Activated CD8-positive, alpha-beta memory T cell treated with anti-CD3 and anti-CD28 coated beads, Interleukin-2, amount 50 U/mL, for 48 hours (primary cell): ENCODE results near the gene MAST4.

ENCODE experiments used
- DNase-seq: peaks from one replicate; pipeline ENCODE4 v3.0.0-alpha.2; 2020

The MAST4 gene

DNA sequence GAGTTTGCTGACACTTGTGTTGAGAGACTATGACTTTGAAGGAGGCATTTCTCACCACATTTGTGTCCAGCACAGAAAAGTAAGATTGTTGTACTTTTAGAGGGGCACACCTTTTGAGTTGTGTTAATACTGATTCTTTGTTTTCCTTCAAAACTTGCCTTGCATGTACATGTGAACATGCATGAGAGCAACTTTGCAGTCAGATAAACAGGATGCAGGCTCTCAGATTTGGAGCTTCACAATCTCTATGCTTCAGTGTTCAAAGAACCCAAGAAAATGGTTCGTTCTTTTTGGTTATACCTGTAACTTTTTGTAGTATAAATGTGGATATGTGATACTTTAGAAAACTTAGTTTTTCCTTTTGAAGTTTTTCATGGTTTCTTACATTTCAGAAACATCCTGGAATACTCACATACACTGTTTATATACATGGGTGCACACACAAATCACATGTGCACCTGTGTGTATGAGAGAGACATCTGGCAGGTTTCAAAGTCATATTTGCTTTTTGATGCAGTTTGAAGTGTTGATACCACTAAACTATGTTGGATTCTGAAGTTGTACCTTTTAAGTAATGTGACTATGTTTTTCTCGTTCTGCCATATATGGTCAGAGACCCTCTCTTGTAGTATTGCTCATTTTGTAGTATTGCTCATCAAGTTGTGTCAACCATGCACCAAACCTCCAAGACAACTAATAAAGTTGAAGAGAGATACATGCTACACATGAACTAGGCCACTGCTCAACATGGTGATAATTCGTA is 409.7 kb downstream of the MAST4 start:
- DNase-seq: no peak

- no peak for DNase-seq
Measured at GRCh38 chr5:67006500-67006848, 410.3 kb downstream of the MAST4 start.

- DNase-seq: no peak
Measured at GRCh38 chr5:67009028-67009427, 412.8 kb downstream of the MAST4 start.

DNA sequence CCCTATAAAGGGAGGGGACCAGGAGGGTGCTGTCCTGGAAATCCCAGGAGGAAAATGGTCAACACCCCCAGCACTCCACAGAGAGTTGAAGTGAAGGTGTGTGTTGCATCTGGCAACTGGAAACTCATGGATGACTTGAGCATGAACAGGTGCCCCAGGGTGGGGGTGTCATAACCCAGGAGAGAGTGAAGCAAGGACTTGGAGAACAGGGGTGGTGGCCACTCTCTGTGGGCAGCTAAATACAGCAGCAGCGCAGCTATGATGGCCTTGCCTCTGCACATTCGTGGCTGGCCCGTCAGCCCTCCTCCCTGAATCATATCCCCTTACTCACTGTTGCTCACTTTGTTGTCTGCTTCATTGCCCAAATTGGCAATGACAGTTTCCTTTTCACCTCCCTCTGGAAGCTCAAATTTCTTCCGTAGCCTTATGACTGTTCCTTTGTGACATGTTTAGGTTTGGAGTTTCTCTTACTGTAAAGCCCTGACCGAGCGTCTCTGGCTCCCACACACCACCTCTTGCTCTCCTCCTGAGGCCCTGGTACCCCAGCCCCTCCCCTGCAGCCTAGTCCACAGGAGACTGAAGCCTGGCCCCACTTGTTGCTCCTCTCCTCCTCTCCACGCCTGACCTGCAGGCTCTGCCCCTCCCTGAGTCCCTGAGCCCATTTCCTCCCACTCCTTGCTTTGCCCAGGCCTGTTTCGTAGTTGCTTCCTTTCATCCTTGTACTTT is 414.7 kb downstream of the MAST4 start:
- no peak for DNase-seq

DNA sequence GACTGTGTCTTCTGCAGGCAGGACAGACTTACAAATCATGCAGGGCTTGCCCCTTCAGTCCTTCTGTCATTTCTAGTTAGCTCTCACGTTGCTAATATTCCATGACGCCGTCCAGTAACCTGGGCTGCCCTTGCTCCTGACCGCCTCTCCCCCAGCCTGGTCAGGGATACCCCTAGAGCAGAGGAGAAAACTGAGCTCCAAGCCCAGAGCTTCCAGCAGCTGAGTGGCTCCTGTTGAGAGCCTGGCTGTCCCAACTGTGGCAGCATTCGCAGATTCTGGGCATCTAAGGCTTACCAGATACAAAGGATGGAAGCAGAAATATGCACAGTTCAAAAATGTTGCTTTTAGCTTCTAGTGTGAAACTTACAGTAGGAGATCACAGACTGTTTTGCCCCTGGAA is 415.2 kb downstream of the MAST4 start:
- no peak for DNase-seq

GRCh38 chr5:67012171-67012570 is 416.0 kb downstream of the MAST4 start:
- DNase-seq: no peak

GRCh38 chr5:67013719-67014118 is 417.5 kb downstream of the MAST4 start:
- no peak for DNase-seq

- no peak for DNase-seq
Measured at GRCh38 chr5:67014191-67014590, 418.0 kb downstream of the MAST4 start.

DNA sequence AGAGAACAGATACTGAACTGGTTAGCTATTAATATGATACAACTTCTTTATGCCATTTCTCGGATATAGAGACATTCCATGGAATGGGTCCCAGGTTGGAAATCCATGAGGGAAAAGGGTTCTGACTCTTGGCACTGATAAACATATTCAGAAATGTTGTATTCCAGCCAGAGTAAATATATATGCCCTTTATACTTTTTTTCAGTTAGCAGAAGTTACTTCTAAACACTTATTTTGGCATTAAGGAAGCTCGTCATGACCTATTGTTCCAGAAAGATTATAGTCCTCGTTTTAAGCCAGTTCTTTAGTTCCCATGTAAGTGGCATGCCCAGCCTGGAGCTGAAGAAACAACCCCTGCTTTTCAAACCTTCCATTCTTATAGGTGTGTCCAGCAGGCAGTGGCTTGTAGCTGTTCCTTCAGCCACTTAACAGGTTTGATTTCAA is 418.8 kb downstream of the MAST4 start:
- DNase-seq: no peak

DNA sequence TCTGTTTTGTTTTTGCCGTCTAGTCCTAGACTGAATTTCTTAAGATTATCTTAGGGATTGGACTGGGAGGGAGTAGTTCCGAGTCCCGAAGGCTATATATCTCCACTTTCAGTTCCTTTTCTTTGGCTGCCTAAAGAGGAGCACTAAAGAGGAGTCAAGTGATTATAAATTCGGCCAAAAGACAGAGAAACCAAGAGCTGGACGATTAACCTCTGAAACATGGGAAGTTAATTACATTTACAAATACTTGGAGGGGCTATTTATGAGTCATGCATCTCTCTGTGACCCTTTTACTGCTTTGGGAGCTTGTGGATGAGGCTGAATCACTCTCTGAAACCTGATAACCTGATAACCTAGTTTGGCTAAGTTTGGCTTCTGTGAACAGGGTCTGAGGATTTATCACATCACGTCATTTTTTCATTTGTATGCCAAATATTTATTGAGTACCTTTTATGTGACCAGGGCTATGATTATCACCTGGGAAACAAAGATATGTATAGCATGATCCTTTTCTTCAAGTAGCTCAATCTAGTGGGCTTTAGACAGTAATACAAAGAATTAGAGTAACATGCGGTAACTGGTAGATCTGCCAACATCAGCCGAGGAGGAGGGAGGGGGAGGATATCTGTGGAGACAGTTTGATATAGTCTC is 419.5 kb downstream of the MAST4 start:
- no peak for DNase-seq

DNA sequence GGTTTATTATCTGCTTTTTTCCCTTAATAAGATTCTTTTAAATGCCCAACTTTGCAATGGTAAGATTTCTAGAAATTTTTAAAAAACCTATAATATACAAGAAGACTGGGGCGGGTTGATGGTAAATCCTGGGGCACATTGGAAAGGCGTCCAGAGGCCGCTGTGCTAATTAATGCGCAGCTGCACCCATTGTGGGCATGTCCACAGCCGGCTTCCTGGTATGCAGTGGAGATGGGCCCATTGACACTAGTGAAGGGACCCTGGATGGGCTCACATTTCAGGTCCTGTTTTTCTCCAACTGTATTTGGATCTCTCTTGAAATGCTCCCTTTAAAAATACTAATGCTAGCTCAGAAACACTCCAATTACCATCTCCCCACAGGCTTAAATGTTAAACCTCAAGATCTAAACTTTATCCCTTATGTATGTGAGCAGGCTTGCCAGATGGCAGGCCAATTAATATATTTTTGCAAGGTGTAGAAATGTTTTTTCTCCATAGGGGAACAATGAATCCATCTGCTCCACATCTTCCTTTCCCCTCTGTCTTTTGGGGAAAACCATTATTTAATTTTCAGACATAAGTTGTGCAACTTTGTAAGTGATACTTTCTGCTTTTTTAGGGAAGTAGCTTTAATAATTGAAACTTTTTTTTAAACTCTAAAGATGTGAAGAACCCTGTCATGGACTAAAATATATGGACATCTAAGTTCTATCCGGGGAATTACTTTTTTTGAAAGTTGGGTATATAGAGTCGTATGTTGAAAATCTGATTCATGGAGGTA is 423.1 kb downstream of the MAST4 start:
- no peak for DNase-seq

GRCh38 chr5:67020096-67020615 is 424.0 kb downstream of the MAST4 start:
- no peak for DNase-seq

- DNase-seq: no peak
Measured at GRCh38 chr5:67021031-67021430, 424.8 kb downstream of the MAST4 start.

GRCh38 chr5:67021521-67021920 is 425.3 kb downstream of the MAST4 start:
- DNase-seq: no peak

DNA sequence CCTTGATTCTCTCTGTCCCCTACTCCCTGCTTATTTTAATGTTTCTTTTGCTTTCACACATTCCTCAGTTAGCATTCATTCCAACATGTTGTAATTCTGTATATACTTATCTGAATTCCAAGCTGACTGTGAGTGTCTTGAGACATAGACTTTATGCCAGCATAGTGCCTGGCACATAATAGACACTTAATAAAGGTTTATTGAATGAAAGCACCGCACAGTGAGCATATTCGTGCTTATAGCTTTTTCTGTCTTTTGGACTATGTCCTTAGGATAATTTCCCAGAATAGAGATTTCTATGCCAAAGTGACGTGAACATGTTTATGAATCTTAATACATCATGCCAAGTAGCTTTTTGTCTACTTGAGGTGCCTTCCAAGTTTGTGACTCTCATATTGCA is 425.8 kb downstream of the MAST4 start:
- DNase-seq: no peak

DNA sequence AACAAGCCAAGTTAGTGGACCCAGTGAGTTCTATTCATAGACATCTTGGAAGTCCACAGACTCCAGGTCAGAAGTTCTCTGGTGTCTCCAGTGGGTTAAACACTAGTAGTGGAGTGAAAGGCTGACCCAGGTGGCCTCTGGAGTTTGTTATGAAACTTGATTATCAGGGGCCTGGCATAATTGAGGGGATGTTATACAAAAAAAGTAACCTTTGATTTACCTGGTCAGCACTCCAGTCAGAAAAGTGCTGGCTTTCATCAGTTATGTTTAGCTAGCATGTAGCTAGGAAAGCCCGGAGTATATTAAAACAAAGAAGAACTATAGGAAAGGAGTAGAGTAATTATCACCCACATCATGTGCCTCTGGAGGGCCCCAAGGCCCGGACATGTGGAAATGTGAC is 429.3 kb downstream of the MAST4 start:
- DNase-seq: no peak

DNA sequence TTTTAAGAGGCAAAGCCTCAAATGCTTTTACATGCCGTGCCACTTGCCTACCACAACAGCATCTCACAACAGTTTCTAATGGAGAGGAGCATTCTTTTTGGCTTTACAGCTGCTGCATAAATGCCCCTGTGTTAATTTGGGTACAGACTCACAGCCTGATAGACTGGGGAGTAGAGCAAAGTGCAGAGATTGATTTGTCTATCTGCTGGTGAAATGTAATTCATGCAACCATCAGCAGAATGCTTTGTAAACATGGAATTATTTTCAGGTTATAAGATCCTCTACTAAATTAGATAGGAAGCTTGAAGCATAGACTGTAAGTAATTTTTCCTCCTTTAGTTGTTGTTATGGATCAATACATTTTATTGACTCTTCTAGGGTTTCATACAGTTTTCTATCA is 430.1 kb downstream of the MAST4 start:
- no peak for DNase-seq

GRCh38 chr5:67027171-67027570 is 431.0 kb downstream of the MAST4 start:
- DNase-seq: no peak

GRCh38 chr5:67028371-67028770 is 432.2 kb downstream of the MAST4 start:
- DNase-seq: no peak

- no peak for DNase-seq
Measured at GRCh38 chr5:67028941-67029340, 432.7 kb downstream of the MAST4 start.

GRCh38 chr5:67029481-67029880 is 433.3 kb downstream of the MAST4 start:
- DNase-seq: no peak

GRCh38 chr5:67030289-67031056 is 434.3 kb downstream of the MAST4 start:
- no peak for DNase-seq
